ENCODE results near the gene TDRD9. TPM values are rescaled to one million over a fixed set of nuclear protein-coding genes. Genes with fewer than 3 reads are reported as not detected.

TDRD9 gene, protein sequence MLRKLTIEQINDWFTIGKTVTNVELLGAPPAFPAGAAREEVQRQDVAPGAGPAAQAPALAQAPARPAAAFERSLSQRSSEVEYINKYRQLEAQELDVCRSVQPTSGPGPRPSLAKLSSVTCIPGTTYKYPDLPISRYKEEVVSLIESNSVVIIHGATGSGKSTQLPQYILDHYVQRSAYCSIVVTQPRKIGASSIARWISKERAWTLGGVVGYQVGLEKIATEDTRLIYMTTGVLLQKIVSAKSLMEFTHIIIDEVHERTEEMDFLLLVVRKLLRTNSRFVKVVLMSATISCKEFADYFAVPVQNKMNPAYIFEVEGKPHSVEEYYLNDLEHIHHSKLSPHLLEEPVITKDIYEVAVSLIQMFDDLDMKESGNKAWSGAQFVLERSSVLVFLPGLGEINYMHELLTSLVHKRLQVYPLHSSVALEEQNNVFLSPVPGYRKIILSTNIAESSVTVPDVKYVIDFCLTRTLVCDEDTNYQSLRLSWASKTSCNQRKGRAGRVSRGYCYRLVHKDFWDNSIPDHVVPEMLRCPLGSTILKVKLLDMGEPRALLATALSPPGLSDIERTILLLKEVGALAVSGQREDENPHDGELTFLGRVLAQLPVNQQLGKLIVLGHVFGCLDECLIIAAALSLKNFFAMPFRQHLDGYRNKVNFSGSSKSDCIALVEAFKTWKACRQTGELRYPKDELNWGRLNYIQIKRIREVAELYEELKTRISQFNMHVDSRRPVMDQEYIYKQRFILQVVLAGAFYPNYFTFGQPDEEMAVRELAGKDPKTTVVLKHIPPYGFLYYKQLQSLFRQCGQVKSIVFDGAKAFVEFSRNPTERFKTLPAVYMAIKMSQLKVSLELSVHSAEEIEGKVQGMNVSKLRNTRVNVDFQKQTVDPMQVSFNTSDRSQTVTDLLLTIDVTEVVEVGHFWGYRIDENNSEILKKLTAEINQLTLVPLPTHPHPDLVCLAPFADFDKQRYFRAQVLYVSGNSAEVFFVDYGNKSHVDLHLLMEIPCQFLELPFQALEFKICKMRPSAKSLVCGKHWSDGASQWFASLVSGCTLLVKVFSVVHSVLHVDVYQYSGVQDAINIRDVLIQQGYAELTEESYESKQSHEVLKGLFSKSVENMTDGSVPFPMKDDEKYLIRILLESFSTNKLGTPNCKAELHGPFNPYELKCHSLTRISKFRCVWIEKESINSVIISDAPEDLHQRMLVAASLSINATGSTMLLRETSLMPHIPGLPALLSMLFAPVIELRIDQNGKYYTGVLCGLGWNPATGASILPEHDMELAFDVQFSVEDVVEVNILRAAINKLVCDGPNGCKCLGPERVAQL (N-terminal part only)
- not detected for total RNA-seq (2021; ENCODE audit: unreplicated experiment)
- polyA plus RNA-seq (2012; ENCODE audit: insufficient read length): not detected
- Bru-seq, nascent RNA: percentile 2 among the genes with signal in this experiment
- BruChase-seq, experiment 1, labeled RNA remaining after a 2-hour chase: percentile 3 among the genes with signal in this experiment
- percentile 3 among the genes with signal in this experiment for BruChase-seq, experiment 2, labeled RNA remaining after a 6-hour chase
- long read RNA-seq: 0 reads

DNA sequence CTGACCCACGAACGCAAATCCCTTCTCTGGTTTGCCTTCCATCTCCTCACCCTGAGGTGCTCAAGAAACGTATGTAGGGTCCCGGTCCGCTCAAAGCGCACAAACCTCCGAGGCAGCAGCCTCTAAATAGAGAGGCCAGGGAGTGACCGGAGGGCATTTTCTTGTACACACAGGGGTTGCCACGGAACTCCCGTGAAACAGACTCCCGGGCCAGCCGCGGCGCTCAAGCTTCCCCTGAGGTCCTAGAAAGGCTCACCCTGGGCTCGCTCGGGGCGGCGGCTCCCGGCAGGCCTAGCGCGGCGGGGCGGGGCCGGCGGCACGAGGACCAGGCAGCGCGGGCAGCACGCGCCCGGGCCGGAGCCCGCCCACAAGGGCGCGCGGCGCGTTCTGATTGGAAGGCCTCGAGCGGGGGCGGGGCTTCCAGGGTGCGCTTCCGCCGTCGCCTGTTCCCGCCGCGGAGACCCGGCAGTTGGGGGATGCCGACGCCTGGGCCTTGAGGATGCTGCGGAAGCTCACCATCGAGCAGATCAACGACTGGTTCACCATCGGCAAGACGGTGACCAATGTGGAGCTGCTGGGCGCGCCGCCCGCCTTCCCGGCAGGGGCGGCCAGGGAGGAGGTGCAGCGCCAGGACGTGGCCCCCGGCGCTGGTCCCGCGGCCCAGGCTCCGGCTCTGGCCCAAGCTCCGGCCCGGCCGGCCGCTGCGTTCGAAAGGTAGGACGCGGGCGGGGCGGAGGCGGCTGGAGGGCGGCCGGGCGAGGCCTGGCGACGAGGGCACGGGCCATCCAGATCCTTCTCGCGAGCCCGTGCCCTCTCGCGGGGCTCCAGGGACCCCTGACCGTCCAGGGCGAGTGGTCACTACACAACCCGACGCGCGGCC, at the start of gene TDRD9:
TDRD9 (plus strand) TSS at position 446 of the 880 bp plus-strand sequence; CDS start at position 500, 54 bp downstream.
- Histone ChIP-seq H3K36me3 (ENCODE audit: control insufficient read depth, insufficient read depth, low read length) (no peaks in the 10 kb centered on the region), H3K9me3 (ENCODE audit: control insufficient read depth, insufficient read depth, low read depth, low read length) (no peaks in the 10 kb centered on the region), H3K27ac (ENCODE audit: low read length) (no peak within 1 kb of the TSS), H3K4me3 (ENCODE audit: low read depth in 2 of 2, low read length in 2 of 2) (no peak within 1 kb of the TSS), H3K4me1 (ENCODE audit: control insufficient read depth, insufficient read depth, low read length) (no peaks in the 10 kb centered on the region), H3K27me3 (ENCODE audit: control insufficient read depth, insufficient read depth, low read length) (no peaks in the 10 kb centered on the region)
- no peak for DNase-seq (ENCODE audit: low read depth, low spot score)
- ATAC-seq: no peak
- no TSS peak for BruUV-seq (replicated peaks)
- CTCF ChIA-PET: no interaction called here
- intact Hi-C loops (cut with micrococcal nuclease; ENCODE audit: unreplicated experiment) (no loop called here), in situ Hi-C loops (cut with HindIII; ENCODE audit: low pct_unique_long_range_greater_than_20kb, low sequenced_read_pairs) (no loop called here)
- POLR2A ChIA-PET: no interaction called here
- TF ChIP-seq SIN3A (IDR thresholded peaks at IDR 0.05; ENCODE audit: borderline replicate concordance, insufficient read depth, low read depth, low read length) (no peak), POLR2AphosphoS5 (IDR thresholded peaks at IDR 0.05; ENCODE audit: low read depth, low read length) (no peak), TCF7L2 (IDR thresholded peaks at IDR 0.05; ENCODE audit: low read depth, low read length) (no peak)
- TF ChIP-seq, protein P1, sequence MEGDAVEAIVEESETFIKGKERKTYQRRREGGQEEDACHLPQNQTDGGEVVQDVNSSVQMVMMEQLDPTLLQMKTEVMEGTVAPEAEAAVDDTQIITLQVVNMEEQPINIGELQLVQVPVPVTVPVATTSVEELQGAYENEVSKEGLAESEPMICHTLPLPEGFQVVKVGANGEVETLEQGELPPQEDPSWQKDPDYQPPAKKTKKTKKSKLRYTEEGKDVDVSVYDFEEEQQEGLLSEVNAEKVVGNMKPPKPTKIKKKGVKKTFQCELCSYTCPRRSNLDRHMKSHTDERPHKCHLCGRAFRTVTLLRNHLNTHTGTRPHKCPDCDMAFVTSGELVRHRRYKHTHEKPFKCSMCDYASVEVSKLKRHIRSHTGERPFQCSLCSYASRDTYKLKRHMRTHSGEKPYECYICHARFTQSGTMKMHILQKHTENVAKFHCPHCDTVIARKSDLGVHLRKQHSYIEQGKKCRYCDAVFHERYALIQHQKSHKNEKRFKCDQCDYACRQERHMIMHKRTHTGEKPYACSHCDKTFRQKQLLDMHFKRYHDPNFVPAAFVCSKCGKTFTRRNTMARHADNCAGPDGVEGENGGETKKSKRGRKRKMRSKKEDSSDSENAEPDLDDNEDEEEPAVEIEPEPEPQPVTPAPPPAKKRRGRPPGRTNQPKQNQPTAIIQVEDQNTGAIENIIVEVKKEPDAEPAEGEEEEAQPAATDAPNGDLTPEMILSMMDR (IDR thresholded peaks at IDR 0.05): no peak
- TF ChIP-seq, protein P2, sequence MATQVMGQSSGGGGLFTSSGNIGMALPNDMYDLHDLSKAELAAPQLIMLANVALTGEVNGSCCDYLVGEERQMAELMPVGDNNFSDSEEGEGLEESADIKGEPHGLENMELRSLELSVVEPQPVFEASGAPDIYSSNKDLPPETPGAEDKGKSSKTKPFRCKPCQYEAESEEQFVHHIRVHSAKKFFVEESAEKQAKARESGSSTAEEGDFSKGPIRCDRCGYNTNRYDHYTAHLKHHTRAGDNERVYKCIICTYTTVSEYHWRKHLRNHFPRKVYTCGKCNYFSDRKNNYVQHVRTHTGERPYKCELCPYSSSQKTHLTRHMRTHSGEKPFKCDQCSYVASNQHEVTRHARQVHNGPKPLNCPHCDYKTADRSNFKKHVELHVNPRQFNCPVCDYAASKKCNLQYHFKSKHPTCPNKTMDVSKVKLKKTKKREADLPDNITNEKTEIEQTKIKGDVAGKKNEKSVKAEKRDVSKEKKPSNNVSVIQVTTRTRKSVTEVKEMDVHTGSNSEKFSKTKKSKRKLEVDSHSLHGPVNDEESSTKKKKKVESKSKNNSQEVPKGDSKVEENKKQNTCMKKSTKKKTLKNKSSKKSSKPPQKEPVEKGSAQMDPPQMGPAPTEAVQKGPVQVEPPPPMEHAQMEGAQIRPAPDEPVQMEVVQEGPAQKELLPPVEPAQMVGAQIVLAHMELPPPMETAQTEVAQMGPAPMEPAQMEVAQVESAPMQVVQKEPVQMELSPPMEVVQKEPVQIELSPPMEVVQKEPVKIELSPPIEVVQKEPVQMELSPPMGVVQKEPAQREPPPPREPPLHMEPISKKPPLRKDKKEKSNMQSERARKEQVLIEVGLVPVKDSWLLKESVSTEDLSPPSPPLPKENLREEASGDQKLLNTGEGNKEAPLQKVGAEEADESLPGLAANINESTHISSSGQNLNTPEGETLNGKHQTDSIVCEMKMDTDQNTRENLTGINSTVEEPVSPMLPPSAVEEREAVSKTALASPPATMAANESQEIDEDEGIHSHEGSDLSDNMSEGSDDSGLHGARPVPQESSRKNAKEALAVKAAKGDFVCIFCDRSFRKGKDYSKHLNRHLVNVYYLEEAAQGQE (IDR thresholded peaks at IDR 0.05; ENCODE audit: insufficient read depth in 1 of 2, low read depth in 2 of 2, low read length in 1 of 2): no peak

All from Panc1 (cell line).